AML-193 (cell line): Measurements from ENCODE around the gene MTO1.
"Not testable (repeated sequence)": the region's sequence is repeated elsewhere in the genome, so short reads cannot be mapped to it uniquely, and the experiment has no call there.

ENCODE experiments used
- DNase-seq, 2 experiments: peaks; one replicate each; lab custom pipeline; 2025; lab: John Stamatoyannopoulos, UW

MTO1 gene

DNA sequence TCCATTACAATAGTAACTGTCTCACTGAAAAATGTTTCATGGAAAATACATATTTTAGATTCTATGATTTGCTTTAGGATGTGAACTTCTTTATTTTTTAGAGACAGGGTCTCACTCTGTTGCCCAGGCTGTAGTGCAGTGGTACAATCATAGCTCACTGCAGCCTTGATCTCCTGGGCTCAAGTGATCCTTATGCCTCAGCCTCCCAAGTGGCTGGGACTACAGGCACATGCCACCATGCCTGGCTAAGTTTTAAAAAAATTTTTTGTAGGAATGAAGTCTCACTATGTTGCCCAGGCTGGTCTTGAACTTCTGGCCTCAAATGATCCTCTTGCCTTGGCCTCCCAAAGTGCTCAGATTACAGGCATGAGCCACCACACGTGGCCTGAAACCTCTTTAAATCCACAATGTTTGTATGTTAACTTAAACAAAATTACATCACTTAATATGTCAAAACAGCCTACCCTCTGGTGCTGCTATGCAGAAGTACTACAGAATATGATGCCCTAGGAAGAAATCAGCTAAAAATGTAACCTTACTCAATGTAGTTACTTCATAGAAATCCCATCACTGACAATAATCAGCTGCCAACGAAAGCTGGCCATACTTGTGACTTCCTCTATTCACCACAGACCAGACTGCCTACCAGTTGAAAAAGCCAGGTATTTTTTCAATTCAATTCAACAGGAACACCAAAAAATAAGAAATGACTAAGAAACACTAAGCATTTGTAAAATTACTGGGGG is 41.7 kb downstream of the MTO1 start:
- peak; percentile 44 to 58 for DNase-seq

DNA sequence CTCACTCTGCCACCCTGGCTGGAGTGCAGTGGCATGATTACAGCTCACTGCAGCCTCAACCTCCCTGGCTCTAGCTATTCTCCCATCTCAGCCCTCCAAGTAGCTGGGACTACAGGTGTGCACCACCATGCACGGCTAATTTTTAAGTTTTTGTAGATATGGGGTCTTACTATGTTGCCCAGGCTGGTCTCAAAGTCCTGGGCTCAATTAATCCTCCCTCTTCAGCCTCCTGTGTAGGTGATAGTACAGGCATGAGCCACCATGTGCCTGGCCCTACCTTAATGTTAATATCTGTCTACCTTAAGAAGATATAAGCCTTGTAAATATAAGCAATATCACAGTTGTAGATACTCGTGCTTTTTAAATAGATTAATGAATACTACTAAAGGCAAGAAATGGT is 42.6 kb downstream of the MTO1 start:
- DNase-seq, result no peak

DNA sequence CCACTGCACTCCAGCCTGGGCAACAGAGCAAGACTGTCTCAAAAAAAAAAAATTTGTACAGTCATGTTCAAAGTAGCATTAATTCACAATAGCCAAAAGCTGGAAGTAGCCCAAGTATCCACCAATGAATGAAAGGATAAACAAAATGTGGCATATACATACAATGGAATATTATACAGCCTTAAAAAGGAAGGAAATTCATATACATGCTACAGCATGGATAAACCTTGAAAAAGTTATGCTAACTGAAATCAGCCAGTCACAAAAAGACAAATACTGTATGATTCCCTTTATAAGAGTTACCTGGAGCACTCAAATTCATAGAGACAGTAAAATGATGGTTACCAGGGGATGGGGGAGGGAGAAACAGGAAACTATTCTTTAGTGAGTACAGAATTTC is 43.6 kb downstream of the MTO1 start:
- no peak for DNase-seq

DNA sequence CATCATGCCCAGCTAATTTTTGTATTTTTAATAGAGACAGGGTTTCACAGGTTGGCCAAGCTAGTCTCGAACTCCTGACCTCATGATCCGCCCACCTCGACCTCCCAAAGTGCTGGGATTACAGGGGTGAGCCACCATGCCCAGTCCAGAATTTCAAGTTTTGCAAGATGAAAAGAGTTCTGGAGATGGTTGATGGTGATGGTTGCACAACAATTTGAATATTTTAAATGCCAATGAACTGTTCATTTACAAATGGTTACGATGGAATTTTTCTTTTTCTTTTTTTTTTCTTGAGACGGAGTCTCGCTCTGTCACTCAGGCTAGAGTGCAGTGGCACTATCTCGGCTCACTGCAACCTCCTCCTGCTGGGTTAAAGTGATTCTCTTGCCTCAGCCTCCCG is 44.2 kb downstream of the MTO1 start:
- DNase-seq, result not testable (repeated sequence)

DNA sequence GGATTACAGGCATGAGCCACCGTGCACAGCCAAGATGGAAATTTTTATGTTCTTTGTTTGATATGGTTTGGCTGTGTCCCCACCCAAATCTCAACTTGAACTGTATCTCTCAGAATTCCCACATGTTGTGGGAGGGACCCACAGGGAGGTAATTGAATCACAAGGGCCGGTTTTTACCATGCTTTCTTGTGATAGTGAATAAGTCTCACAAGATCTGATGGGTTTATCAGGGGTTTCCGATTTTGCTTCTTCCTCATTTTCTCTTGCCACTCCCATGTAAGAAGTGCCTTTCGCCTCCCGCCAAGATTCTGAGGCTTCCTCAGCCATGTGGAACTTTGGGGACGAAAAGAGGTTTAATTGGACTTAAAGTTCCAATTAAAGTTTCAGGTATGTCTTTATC is 44.7 kb downstream of the MTO1 start:
- DNase-seq, result no peak

DNA sequence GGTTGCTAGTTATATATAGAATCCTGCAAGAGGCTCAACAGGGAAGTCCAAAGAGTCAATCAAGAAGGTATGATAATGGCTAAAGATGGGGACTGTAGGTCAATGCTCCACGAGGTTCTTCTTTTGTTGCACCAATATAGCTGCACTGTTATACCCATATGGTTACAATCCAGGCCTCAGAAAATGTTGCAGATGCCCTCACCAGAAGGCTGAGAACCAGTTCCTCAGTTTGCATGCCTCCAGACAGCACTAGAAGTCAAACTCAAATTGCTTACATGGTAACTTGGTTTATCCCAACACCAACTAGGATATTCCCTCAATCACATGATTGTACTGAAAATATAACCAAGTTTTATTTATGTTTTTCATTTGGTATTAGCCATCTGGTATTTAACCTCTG is 47.2 kb downstream of the MTO1 start:
- DNase-seq, result no peak

DNA sequence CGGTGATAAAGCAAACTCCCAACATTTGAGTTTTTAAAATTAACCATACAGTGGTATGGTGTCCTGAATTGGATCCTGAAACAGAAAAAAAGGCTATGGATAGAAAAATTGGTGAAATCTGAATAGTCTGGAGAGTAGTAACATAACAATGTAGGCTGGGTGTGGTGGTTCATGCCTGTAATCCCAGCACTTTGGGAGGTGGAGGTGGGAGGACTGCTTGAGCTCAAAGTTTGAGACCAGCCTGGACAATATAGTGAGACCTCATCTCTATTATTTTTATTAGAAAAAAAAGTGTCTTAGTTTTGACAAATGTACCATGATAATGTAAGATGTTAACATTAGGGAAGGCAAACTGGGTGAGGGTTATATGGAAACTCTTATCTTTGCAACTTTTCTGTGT is 48.3 kb downstream of the MTO1 start:
- DNase-seq, result no peak

DNA sequence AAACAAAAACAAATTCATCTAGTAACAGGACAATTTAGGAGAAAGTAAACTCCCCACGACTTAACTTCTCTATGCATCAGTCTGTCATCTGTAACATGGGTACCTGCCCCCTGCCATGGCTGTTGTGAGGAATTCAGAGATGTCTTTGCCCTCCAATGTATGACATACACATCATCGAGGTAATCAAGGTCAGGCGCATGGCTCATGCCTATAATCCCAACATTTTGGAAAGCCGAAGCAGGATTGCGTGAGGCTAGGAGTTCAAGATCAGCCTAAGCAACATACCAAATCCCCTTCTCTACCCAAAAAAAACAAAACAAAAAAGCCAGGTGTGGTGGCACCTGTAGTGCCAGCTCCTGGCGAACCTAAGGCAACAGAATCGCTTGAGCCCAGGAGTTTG is 50.3 kb downstream of the MTO1 start:
- no peak for DNase-seq

DNA sequence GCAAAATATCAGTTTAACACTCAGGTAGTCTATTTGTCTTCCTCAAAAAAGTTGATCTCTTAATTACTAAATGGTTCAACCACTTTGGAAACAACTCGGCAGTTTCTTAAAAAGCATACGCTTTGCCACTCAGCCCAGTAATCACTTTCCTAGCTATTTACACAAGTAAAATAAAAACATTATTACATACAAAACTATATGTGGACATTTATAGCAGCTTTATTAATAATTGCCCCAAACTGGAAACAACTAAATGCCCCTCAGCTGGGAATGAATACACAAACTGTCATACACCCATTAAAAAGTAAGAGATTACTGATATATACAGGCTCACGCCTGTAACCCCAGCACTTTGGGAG is 51.9 kb downstream of the MTO1 start:
- no peak for DNase-seq

DNA sequence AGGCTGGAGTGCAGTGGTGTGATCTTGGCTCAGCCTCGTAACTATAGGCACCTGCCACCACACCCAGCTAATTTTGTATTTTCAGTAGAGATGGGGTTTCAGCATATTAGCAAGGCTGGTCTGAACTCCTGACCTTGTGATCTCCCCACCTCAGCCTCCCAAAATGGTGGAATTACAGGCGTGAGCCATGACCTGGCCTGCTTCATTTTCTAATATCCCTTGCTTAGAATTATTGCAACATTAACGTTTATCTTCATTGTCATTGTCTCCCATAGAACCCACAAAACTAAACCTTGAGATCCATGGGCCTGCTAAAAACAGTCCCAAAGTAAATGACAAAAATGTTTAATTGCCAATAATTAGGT is 53.2 kb downstream of the MTO1 start:
- no peak for DNase-seq

DNA sequence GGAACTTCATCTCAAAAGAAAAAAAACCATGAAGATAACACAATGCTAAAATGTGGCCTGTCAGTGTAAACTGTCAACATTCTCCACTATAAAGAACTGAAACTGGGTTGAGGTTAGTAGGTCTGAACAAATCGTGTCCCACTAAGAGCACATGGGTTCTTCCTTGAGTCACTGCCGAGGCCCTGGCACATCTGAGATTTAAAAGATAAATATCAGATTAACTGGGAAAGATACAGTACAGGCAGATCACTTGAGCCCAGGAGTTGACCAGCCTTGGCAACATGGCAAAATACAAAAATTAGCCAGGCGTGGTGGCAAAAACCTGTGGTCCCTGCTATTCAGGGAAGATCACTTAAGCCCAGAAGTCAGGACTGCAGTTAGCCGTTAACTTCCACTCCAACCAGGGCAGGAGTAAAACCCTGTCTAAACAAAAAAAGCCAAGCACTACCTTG is 53.7 kb downstream of the MTO1 start:
- DNase-seq, result no peak

DNA sequence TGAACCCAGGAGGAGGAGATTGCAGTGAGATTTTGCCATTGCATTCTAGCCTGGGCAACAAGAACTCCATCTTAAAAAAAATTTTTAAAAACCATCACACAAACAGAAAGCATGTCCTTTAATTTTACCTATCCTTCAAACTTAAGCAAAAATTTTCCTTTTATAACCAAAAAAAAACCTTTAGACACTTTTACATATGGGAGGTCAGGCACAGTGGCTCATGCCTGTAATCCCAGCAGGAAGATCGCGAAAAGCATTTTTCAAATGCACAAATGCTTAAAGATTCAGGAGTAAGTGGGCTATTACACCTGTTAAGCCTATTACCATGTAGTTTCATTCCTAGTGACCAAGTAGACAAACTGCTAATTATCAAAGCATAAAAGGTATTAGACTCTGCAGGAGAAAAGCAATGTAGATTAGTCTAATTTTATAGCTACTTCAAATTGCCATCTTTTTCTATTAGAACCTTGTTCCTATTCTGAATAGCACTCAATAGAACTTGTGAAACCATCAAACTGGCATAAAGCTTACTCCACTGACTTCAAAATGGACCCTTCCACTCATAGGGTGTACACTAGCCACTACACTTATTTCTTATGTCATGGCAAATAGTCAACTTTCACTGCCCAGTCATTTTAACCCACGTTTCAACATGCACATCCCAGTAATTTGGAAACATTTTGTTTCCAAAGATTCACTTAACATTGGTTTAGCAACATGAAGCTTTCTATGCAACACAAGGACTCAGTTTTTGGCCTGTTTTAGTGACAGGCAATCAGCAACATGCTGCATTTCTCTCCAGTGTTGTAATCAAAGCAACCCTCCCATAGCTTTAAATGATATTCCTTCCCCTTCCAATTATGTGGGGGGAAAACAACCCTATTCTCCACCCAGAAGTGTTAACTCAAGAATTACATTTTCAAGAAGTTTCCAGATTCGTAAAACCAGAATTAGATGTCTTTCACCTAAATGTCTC is 55.3 kb downstream of the MTO1 start:
- DNase-seq, result no peak

DNA sequence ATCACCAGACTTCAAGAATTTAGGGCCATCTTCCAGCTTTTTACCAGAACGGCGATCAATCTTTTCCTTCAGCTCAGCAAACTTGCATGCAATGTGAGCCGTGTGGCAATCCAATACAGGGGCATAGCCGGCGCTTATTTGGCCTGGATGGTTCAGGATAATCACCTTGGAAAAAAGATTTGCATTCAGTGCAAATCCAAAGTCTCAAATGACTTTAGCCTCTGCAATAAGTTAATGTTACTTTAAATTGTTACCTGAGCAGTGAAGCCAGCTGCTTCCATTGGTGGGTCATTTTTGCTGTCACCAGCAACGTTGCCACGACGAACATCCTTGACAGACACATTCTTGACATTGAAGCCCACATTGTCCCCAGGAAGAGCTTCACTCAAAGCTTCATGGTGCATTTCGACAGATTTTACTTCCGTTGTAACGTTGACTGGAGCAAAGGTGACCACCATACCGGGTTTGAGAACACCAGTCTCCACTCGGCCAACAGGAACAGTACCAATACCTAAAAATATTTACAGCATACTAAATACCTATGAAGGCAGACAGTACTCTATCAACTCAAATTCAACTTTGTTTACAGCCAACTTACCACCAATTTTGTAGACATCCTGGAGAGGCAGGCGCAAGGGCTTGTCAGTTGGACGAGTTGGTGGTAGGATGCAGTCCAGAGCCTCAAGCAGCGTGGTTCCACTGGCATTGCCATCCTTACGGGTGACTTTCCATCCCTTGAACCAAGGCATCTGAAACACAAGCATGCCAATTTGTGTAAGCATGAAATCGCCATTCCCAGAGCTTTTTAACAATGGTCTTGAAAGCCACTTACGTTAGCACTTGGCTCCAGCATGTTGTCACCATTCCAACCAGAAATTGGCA is 56.8 kb downstream of the MTO1 start:
- DNase-seq, result not testable (repeated sequence)

DNA sequence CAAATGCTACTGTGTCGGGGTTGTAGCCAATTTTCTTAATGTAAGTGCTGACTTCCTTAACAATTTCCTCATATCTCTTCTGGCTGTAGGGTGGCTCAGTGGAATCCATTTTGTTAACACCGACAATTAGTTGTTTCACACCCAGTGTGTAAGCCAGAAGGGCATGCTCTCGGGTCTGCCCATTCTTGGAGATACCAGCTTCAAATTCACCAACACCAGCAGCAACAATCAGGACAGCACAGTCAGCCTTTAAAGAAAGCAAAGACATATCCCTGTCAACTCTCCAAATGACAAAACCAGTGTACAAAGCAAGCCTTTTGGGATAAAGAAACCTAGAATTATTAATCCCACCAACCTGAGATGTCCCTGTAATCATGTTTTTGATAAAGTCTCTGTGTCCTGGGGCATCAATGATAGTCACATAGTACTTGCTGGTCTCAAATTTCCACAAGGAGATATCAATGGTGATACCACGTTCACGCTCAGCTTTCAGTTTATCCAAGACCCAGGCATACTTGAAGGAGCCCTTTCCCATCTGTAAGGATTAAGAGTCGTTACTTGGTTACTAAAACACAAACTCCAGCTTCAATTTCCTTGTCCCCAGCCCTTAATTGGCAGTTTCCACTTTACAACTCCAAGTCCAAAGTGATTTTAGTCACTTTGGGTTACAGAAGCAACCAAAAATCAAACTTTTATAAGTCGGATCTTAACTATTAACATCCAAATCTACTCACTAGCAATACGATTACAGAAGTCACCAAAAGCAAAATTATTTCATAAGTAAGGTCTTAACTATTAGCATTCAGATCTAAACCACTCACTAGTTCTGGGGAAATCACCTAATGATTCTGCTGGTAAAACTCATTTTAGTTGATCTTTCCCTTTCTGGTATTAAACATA is 57.7 kb downstream of the MTO1 start:
- DNase-seq, result not testable (repeated sequence)

DNA sequence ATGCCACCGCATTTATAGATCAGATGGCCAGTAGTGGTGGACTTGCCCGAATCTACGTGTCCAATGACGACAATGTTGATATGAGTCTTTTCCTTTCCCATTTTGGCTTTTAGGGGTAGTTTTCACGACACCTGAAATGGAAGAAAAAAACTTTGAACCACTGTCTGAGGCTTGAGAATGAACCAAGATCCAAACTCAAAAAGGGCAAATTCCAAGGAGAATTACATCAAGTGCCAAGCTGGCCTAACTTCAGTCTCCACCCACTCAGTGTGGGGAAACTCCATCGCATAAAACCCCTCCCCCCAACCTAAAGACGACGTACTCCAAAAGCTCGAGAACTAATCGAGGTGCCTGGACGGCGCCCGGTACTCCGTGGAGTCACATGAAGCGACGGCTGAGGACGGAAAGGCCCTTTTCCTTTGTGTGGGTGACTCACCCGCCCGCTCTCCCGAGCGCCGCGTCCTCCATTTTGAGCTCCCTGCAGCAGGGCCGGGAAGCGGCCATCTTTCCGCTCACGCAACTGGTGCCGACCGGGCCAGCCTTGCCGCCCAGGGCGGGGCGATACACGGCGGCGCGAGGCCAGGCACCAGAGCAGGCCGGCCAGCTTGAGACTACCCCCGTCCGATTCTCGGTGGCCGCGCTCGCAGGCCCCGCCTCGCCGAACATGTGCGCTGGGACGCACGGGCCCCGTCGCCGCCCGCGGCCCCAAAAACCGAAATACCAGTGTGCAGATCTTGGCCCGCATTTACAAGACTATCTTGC is 58.6 kb downstream of the MTO1 start:
- peak; percentile 64 to 68 for DNase-seq

DNA sequence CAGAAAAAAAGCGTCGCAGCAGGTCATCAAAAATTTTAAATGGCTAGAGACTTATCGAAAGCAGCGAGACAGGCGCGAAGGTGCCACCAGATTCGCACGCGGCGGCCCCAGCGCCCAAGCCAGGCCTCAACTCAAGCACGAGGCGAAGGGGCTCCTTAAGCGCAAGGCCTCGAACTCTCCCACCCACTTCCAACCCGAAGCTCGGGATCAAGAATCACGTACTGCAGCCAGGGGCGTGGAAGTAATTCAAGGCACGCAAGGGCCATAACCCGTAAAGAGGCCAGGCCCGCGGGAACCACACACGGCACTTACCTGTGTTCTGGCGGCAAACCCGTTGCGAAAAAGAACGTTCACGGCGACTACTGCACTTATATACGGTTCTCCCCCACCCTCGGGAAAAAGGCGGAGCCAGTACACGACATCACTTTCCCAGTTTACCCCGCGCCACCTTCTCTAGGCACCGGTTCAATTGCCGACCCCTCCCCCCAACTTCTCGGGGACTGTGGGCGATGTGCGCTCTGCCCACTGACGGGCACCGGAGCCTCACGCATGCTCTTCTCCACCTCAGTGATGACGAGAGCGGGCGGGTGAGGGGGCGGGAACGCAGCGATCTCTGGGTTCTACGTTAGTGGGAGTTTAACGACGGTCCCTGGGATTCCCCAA is 59.3 kb downstream of the MTO1 start, which contains the start of gene EEF1A1:
EEF1A1 (minus strand) TSS at position 345 of the 663 bp plus-strand sequence. CDS start 1,006 bp downstream, outside the sequence.
- peak; percentile 99 to 100 for DNase-seq

DNA sequence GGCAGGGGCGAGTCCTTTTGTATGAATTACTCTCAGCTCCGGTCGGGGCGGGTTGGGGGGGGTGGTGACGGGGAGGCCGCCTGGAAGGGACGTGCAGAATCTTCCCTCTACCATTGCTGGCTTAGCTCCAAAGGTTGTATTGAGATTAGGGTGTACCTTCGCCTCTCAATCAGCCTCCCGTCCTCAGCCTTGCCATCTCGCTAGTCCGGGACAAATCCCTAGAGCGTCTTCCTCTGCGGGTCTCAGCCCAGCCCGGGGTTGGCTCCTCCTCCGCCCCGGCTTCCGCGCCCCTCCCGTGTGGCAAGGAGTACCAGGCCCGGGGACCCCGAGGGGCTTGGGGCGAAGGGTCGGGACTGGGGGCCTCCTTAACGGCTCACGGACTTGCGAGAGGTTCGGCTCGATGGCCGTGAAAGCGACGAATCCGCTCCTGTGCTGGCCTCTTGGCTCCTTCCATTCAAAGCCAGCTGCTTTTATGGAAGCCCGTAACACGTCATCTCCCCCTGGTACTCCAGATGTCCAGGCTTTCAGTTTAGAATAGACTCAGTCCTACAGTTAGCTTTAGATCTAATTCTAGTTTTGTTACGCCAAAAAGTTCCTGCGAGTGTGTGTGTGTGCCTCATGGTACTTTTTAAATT is 59.9 kb downstream of the MTO1 start:
- peak; percentile 77 to 78 for DNase-seq

DNA sequence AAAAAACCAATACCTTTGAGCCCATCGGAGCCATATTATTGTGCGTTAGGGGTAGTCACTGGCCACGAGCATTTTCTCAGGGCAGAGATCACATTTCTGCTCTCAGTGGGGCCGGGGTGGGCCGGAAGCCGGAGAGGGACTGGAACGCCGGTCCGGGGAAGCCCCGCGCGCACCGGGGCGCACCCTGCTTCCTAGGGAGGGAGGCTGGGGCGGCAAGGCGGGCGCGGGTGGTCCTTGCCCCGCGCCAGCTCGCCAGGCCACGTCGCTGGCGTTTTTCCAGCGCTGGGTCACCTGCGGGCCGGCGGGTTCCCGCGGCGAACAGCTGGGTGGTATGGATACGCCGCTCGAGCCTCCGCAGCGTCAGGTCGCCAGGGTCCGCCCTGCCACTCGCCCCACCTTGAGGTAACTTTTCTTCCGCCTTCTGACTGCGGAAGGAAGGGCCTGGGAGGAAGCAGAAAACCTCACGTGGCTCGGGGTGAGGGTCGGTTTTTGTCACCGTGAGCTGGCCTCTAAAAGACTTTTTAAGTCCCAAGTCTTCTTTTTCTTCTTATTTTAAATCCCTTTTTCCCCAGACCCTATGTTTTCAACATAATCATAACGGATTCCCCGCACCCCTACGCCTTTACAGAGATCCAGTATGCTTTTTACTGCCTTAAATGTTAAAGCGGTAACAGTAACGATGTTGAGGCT is 62.0 kb downstream of the MTO1 start:
- peak; percentile 89 to 90 for DNase-seq
